Ascending aorta (tissue), 2 donors: ENCODE measurements around the gene RNF121. TPM values are rescaled to one million over a fixed set of nuclear protein-coding genes. Genes with fewer than 3 reads are reported as not detected.
A peak's percentile ranks its signal among the peaks of the same experiment; 100 is the strongest.

Source experiments
- DNase-seq, 2 donors: peaks; one replicate each; pipeline ENCODE4 v3.0.0-alpha.2; 2019; ENCODE audit warnings: low spot score in 2 of 2
- H3K27ac ChIP-seq, 2 donors: fragments of 200-600 bp; sonication (generic); one replicate each; pipeline ENCODE4 v1.5.1; 2016 to 2017; ENCODE audit warnings: mild to moderate bottlenecking in 1 of 2
- H3K27me3 ChIP-seq: fragments of 200-600 bp; sonication (generic); one replicate; pipeline ENCODE4 v1.5.1; 2017
- H3K36me3 ChIP-seq, 2 donors: fragments of 200-600 bp; sonication (generic); one replicate each; pipeline ENCODE4 v1.5.1; 2016
- H3K4me1 ChIP-seq, 2 donors: fragments of 200-600 bp; sonication (generic); one replicate each; pipeline ENCODE4 v1.5.1; 2016 to 2017; ENCODE audit warnings: mild to moderate bottlenecking in 1 of 2
- H3K4me3 ChIP-seq, 2 donors: fragments of 200-600 bp; sonication (generic); one replicate each; pipeline ENCODE4 v1.5.1; 2016 to 2017; ENCODE audit warnings: mild to moderate bottlenecking in 1 of 2
- H3K9me3 ChIP-seq, 2 donors: fragments of 200-600 bp; sonication (generic); one replicate each; pipeline ENCODE4 v1.5.1; 2016
- intact Hi-C: fragments of 100-400 bp; cut with DNase I; formaldehyde crosslinking; loops from one replicate; pipeline ENCODE4 v1.15.1; 2023
- total RNA-seq: library from RNA; depleted of rRNA; stranded (reverse); fragments of >200 nt; gene quantifications from one replicate; pipeline ENCODE4 v1.1.0, GENCODE V29; 2016
- TF ChIP-seq, protein P1 (sequence below), 3 experiments: fragments of 200-600 bp in 2 of 3; fragments of 450-650 bp in 1 of 3; sonication (generic) in 2 of 3; IDR thresholded peaks; one replicate each; pipeline ENCODE4 v1.5.1; 2016 to 2019; ENCODE audit warnings: antibody characterized with exemption in 3 of 3, mild to moderate bottlenecking in 1 of 3, moderate library complexity in 1 of 3

RNF121 gene
- total RNA-seq, 1 donor from 2014 or later = 5.0 TPM

DNA sequence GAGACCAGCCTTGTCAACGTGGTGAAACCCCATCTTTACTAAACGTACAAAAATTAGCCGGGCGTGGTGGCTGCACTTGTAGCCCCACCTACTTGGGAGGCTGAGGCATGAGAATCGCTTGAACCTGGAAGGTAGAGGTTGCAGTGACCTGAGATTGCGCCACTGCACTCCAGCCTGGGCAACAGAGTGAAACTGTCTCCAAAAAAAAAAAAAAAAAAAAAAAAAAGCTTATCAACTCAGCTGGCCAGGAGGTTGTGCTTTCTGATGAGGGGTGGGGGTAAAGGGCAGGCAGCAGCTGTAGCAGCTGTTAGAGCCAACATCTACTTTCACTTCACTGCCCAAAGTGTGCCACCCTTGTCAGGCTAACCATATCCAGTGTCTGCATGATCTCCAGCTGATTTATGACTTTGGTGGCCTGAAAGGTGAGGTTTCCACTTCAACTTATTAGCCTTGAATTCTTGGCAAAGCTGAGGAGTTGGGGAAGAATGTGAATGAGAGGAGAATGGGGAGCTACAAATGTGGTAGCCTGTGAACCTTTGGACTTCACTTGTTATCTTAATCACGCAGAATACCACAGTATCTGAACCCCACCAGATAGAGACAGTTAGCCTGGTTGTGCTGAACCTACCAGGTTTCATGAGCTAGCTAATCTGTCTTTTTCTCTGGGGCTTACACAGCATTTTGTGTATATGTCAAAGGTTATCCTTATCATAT, 19.6 kb downstream of the RNF121 start:
- H3K4me1 ChIP-seq = peaks cover 0 to 13% of the 10 kb centered on the region in 2 donors
- no peaks in the 10 kb centered on the region for H3K9me3 ChIP-seq
- no peak overlapping the region for H3K27ac ChIP-seq
- no peak for DNase-seq
- no peaks in the 10 kb centered on the region for H3K27me3 ChIP-seq
- intact Hi-C loops = no loop called here
- no peak overlapping the region for H3K4me3 ChIP-seq
- H3K36me3 ChIP-seq = no peaks in the 10 kb centered on the region
- TF ChIP-seq, protein P1, sequence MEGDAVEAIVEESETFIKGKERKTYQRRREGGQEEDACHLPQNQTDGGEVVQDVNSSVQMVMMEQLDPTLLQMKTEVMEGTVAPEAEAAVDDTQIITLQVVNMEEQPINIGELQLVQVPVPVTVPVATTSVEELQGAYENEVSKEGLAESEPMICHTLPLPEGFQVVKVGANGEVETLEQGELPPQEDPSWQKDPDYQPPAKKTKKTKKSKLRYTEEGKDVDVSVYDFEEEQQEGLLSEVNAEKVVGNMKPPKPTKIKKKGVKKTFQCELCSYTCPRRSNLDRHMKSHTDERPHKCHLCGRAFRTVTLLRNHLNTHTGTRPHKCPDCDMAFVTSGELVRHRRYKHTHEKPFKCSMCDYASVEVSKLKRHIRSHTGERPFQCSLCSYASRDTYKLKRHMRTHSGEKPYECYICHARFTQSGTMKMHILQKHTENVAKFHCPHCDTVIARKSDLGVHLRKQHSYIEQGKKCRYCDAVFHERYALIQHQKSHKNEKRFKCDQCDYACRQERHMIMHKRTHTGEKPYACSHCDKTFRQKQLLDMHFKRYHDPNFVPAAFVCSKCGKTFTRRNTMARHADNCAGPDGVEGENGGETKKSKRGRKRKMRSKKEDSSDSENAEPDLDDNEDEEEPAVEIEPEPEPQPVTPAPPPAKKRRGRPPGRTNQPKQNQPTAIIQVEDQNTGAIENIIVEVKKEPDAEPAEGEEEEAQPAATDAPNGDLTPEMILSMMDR (IDR thresholded peaks at IDR 0.05) = no peak

DNA sequence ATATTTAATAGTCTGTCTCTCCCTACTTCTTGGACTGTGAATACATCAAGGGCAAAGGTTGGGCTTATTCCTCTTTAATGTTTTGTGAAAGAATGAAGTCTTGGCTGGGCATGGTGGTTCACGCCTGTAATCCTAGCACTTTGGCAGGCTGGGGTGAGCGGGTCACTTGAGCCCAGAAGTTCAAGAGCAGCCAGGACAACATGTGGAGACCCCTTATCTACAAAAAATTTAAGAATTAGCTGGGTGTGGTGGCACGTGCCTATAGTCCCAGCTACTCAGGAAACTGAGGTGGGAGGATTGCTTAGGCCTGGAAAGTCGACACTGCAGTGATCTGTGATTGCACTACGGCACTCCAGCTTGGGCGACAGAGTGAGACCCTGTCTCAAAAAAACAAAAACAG, 20.2 kb downstream of the RNF121 start:
- H3K27ac ChIP-seq = no peak overlapping the region
- H3K36me3 ChIP-seq = no peaks in the 10 kb centered on the region
- no peaks in the 10 kb centered on the region for H3K27me3 ChIP-seq
- no peaks in the 10 kb centered on the region for H3K9me3 ChIP-seq
- DNase-seq = no peak
- H3K4me1 ChIP-seq = peaks cover 0 to 13% of the 10 kb centered on the region in 2 donors
- no peak overlapping the region for H3K4me3 ChIP-seq
- TF ChIP-seq, protein P1 (IDR thresholded peaks at IDR 0.05) = no peak
- intact Hi-C loops = no loop called here

DNA sequence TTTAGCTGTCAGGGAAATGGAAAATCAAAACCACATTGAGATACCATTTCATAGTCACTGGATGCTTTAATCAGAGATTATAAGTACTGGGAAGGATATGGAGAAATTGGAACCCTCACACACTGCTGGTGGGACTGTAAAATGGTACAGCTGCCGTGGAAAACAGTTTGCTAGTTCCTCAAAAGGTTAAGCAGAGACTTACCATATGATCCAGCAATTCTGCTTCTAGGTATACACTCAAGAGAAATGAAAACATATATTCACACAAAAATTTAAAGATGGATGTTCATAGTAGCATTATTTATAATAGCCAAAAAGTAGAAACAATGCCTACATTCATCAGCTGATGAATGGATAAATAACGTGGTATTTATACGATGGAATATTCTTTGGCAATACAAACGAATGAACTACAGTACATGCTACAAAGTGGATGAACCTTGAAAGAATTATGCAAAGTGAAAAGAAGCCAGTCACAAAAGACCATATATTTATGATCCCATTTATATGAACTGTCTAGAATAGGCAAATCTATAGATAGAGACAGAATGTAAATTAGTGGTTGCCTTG, 23.0 kb downstream of the RNF121 start:
- intact Hi-C loops = no loop called here
- no peak overlapping the region for H3K4me3 ChIP-seq

DNA sequence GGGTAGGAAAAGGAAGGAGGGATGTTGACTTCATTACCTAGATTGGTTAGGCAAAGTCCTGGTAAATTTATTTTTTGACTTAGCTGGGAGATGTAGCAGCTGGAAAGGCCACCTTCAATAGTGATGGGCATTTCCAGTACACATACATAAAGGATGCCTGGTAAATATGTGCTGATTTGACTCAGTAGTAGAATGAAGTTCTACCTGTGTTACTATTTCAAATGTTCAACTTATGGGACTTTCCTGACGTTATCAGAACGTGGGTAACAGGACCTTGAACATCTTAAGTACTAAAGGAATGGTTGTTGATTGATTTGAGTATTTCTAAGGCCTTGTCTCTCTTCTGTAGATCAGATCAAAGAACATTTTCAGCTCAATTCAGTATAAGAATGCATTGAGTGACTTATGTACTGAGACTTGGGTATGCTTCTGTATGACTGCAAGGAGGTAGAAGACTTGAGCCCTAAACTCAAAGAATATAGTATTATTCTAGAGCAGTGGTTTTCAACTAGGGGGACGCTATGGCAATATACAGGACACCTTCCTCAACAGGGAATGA, 27.1 kb downstream of the RNF121 start:
- intact Hi-C loops = no loop called here

More for the DNA sequence above, 23.0 kb downstream of the RNF121 start:
- no peaks in the 10 kb centered on the region for H3K9me3 ChIP-seq
- peaks cover 0 to 7% of the 10 kb centered on the region in 2 donors for H3K4me1 ChIP-seq
- no peaks in the 10 kb centered on the region for H3K27me3 ChIP-seq
- H3K36me3 ChIP-seq = no peaks in the 10 kb centered on the region
- TF ChIP-seq, protein P1 (IDR thresholded peaks at IDR 0.05) = no peak
- H3K27ac ChIP-seq = no peak overlapping the region
- DNase-seq = no peak

DNA sequence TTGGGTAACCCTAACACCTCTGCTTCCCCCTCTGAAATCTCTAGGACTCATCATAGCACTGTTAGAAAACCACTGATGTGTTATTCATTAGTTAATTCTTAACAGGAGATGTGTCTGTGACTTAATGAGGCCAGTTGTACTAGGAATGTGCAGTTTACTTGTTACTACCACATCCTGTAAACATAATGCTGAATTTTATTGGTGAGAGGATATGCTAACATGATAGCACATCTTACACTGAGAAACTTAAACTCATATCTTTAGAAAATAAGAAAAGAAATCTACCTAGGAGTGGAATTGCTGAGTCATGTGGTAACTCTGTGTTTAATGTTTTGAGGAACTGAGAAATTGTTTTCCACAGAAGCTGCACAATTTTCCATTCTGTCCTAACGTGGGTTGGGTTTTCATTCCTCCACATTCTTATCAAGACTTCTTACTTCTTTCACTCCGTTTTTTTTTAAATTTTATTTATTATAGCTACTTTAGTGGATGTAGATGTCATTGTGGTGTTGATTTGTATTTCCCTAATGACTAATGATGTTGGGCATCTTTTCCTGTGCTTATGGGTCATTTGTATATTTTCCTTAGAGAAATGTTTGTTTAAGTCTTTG, 33.7 kb downstream of the RNF121 start:
- Histone ChIP-seq H3K27me3 (no peaks in the 10 kb centered on the region), H3K36me3 (peaks cover 21 to 28% of the 10 kb centered on the region in 2 donors), H3K9me3 (no peaks in the 10 kb centered on the region), H3K4me1 (no peaks in the 10 kb centered on the region), H3K27ac (peak overlapping the region; percentile 4 to 24), H3K4me3 (no peak overlapping the region)
- intact Hi-C loops = no loop called here
- TF ChIP-seq, protein P1 (IDR thresholded peaks at IDR 0.05) = no peak
- no peak for DNase-seq

More for the DNA sequence above, 27.1 kb downstream of the RNF121 start:
- no peak for DNase-seq
- TF ChIP-seq, protein P1 (IDR thresholded peaks at IDR 0.05) = no peak
- Histone ChIP-seq H3K36me3 (peaks cover 11 to 14% of the 10 kb centered on the region in 2 donors), H3K27ac (no peak overlapping the region), H3K4me3 (no peak overlapping the region), H3K27me3 (no peaks in the 10 kb centered on the region), H3K4me1 (no peaks in the 10 kb centered on the region), H3K9me3 (no peaks in the 10 kb centered on the region)
